Activated CD4-positive, alpha-beta memory T cell treated with anti-CD3 and anti-CD28 coated beads for 36 hours (primary cell): Measurements from ENCODE around the gene CDK11B. TPM values are rescaled to one million over a fixed set of nuclear protein-coding genes. Genes with fewer than 3 reads are reported as not detected.
"Not testable (repeated sequence)": the region's sequence is repeated elsewhere in the genome, so short reads cannot be mapped to it uniquely, and the experiment has no call there.

Source experiments
- CTCF ChIA-PET: fragments of 350-600 bp; sonication (Branson Sonifier 250); formaldehyde crosslinking; loops from one replicate; lab custom pipeline; 2021; ENCODE audit warnings: antibody characterized with exemption, inconsistent platforms; lab: Charles Lee
- POLR2A ChIA-PET: fragments of 350-600 bp; sonication (Branson Sonifier 250); formaldehyde crosslinking; loops from one replicate; lab custom pipeline; 2021; ENCODE audit warnings: antibody characterized with exemption; lab: Charles Lee
- DNase-seq: peaks from one replicate; pipeline ENCODE4 v3.0.0-alpha.2; 2020
- H3K27ac Mint-ChIP-seq: one replicate; pipeline ENCODE4 v1.8.0; 2021; ENCODE audit warnings: mixed read lengths
- H3K27me3 Mint-ChIP-seq: one replicate; pipeline ENCODE4 v1.8.0; 2021; ENCODE audit warnings: mixed read lengths
- H3K36me3 Mint-ChIP-seq: one replicate; pipeline ENCODE4 v1.8.0; 2021; ENCODE audit warnings: mixed read lengths
- H3K4me1 Mint-ChIP-seq: one replicate; pipeline ENCODE4 v1.8.0; 2021; ENCODE audit warnings: low read depth, mixed read lengths
- H3K4me3 Mint-ChIP-seq: one replicate; pipeline ENCODE4 v1.8.0; 2021; ENCODE audit warnings: mild to moderate bottlenecking, mixed read lengths
- H3K9me3 Mint-ChIP-seq: one replicate; pipeline ENCODE4 v1.8.0; 2021; ENCODE audit warnings: mixed read lengths
- intact Hi-C: fragments of 100-400 bp; cut with micrococcal nuclease; formaldehyde crosslinking; loops from one replicate; pipeline ENCODE4 v1.15.1; 2023
- total RNA-seq, 2 experiments: library from RNA; stranded (reverse); gene quantifications; one replicate each; pipeline ENCODE4 v1.2.3, GENCODE V29; 2021

Gene CDK11B
- total RNA-seq, 2 experiments from 2014 or later = 32.4 to 36.9 TPM

DNA sequence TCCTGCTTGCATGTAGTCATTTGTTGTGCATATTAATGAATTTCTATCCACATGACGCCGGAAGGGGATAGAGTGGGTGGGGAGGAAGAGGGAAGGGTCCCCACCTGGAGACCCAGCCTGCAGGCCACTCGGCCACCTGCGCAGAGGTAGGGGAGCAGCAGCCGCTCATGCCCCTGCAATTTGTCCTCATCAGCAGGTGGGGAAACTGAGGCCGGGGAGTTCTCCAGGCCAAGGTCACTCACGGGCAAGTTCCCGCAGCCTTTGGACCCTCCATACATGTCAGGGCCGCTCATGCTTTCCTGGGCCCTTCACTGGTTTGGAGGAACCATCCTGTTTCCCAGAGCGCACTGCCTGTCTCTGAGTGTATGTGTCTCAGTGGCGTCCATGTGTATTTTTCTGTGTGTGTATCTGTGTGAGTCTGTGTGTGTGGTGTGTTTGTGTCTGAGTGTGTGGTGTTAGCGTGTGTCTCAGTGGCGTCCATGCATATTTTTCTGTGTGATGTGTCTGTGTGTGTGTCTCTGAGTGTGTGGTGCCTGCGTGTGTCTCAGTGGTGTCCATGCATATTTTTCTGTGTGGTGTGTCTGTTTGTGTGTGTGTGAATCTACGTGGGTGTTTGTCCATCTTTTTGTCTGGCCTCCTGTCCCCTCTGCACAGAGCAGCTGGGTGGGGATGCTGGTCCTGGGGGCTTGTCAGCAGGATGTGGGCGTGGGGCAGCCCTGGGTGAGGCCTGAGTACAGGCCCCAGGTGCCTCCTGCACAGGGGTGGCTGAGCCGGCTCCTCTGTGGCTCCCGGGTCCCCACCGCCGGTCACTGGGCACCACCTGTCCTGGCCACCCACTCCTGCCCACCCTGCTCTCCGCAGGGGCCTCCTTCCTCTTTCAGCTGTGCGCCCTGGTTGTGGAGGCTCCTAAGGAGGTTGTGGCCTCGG lies 37.9 kb upstream of the CDK11B start:
- H3K4me3 Mint-ChIP-seq, DNase-seq, POLR2A ChIA-PET, H3K36me3 Mint-ChIP-seq, H3K4me1 Mint-ChIP-seq, intact Hi-C loops, CTCF ChIA-PET, H3K27ac Mint-ChIP-seq, H3K27me3 Mint-ChIP-seq, H3K9me3 Mint-ChIP-seq: not testable (repeated sequence)

DNA sequence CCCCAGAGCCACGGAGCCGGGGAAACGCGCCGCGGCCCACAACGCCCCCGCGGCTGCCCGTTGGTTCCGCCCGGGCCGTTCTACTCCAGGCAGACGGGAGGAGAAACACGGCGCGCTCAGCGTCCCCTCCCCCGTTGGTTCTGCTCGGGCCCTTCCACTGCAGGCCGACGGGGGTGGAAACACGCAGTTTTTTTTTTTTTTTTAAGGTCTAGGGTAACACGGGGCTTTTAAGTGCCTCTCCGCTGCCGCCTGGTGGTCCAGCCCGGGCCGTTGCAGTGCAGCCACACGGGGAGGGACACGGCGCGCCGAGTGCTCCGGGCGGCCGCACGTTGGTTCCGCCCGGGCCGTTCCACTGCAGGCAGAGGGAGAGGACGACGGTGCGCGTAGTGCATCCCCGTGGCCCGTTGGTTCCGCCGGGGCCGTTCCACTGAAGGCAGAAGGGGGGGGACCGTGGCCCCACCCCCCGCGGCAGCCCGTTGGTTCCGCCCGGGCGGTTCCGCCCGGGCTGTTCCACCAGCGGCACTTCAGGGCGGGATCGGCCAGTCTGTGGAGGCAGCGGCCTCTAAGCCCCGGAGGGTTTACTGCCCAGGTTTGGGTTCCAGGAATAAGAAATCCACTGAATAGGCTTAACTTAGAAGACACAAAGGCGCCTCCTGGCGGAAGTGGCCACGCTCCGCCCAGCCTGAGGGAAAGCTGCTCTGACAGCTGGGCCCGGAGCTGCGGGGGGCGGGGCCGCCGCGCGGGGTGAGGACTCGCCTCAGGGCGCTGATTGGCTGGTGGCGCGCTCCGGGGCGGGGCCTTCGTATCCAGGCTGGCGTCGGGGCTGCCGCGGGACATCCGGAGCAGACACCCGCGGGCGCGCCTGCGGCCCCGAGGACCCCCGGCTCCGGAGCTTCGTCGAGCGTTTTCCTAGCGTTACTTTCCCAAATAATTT lies 34.2 kb upstream of the CDK11B start, which contains the start of gene SLC35E2B:
Gene SLC35E2B (minus strand): TSS at position 82 of the 934 bp plus-strand sequence. CDS start 16,096 bp downstream, outside the sequence.
- H3K27me3 Mint-ChIP-seq, H3K9me3 Mint-ChIP-seq, H3K36me3 Mint-ChIP-seq, intact Hi-C loops, POLR2A ChIA-PET, CTCF ChIA-PET, H3K4me1 Mint-ChIP-seq: not testable (repeated sequence)
- Mint-ChIP-seq H3K27ac (peak within 1 kb of the TSS; percentile 89), H3K4me3 (peak within 1 kb of the TSS; percentile 73)
- DNase-seq = peak; percentile 96

DNA sequence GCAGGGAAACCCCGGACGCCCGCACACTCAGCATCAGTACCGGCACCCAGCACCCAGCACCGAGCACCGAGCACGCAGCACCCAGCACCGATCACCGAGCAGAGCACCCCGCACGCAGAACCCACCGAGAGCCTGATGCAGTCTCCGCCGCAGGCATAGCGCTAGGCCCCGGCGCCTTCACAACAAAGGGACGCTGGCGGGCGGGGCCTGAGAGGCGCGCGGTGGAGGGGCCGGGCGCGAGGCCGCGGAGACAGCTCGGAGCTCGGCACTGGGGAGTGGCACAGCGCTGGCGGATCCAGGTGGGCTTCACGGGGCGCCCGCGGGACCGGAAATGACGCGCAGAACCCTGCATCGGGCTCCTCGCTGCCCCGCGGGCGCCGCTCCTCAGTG lies 33.5 kb upstream of the CDK11B start:
- peak; percentile 88 for DNase-seq
- H3K9me3 Mint-ChIP-seq, H3K4me1 Mint-ChIP-seq, H3K36me3 Mint-ChIP-seq, intact Hi-C loops, CTCF ChIA-PET, H3K27me3 Mint-ChIP-seq, POLR2A ChIA-PET: not testable (repeated sequence)
- peak overlapping the region; percentile 89 for H3K27ac Mint-ChIP-seq
- H3K4me3 Mint-ChIP-seq = peak overlapping the region; percentile 73

DNA sequence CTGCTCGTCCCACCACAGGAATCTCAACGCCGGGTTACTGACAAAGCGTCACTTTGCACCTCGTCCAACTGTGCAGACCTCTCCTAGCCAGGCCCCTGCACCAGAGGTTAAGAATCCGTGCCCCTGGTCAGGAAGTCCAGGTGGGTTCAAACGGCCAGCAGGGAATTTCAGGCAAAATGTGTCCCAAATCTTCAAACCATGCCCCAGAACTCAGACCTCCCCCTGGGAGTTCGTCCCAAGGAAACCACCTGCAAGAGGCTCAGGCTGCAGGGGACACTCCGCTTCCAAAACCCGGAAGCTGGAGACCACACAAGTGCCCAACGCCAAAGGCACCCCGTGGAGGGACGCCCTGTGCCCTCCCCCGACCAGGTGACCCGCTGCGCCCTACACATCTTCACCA lies 32.6 kb upstream of the CDK11B start:
- intact Hi-C loops, DNase-seq, H3K4me3 Mint-ChIP-seq, POLR2A ChIA-PET, H3K27me3 Mint-ChIP-seq, H3K36me3 Mint-ChIP-seq, CTCF ChIA-PET, H3K27ac Mint-ChIP-seq, H3K9me3 Mint-ChIP-seq: not testable (repeated sequence)
- peaks cover 16% of the 10 kb centered on the region for H3K4me1 Mint-ChIP-seq

DNA sequence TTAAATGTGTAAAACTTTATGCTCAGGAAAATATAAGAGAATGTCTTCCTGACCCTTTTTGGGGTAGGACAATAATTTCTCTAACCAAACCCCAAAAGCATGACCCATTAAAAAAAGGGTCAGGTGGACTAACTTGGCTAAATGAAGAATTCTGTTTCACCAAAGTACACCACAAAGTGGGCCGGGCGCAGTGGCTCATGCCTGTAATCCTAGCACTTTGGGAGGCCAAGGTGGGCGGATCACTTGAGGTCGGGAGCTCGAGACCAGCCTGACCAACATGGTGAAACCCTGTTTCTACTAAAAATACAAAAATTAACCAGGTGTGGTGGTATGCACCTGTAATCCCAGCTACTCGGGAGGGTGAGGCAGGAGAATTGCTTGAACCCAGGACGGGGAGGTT lies 30.7 kb upstream of the CDK11B start:
- H3K27me3 Mint-ChIP-seq, POLR2A ChIA-PET, H3K27ac Mint-ChIP-seq, H3K36me3 Mint-ChIP-seq, CTCF ChIA-PET, intact Hi-C loops, H3K9me3 Mint-ChIP-seq, H3K4me3 Mint-ChIP-seq, DNase-seq: not testable (repeated sequence)
- H3K4me1 Mint-ChIP-seq = peaks cover 19% of the 10 kb centered on the region

DNA sequence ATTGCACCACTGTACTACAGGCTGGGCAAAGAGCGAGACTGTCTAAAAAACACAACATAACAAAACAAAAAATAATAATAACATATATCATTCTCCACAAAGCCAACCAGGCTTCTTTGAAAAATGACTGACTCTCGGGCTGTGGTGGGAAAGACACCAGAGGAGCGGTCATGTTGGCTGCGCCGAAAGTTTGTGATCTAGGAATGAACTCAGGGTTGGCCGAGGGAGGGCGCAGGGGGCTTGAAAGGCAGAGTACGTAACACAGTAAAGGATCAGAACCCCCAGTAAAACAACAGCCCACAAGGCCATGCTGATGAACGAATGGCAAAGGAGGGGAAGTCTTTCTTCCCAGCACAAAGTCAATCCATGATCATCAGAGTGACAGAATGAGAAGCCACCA lies 29.0 kb upstream of the CDK11B start:
- Mint-ChIP-seq H3K27ac (no peak overlapping the region), H3K4me3 (no peak overlapping the region), H3K4me1 (peaks cover 23% of the 10 kb centered on the region), H3K9me3 (no peaks in the 10 kb centered on the region), H3K27me3 (no peaks in the 10 kb centered on the region), H3K36me3 (peaks cover 3% of the 10 kb centered on the region)
- POLR2A ChIA-PET = no interaction called here
- DNase-seq = no peak
- CTCF ChIA-PET = no interaction called here
- intact Hi-C loops = no loop called here

DNA sequence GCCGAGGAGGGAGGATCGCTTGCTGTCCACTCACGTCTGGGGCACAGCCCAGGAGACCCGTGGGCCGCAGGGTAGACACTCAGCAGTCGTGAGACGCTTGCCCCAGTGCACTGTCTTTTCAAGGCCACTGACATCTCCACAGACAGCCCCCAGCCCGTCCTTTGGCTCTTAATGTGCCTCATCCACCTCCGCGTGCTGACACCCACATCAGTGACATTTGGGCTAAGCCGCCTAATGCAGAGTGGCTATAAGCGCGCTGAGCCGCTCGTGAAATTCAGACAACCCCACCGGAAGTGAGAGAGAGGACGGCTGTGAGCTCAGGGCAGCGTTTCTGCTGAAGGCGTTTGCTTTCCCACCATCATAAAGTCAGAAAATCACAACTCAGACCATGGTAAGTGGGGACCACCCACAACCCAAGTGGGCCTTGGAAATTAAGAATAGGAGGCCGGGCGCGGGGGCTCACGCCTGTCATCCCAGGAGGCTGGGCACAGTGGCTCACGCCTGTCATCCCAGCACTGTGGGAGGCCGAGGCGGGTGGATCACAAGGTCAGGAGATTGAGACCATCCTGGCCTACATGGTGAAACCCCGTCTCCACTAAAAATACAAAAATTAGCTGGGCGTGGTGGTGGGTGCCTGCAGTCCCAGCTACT lies 25.4 kb upstream of the CDK11B start:
- H3K9me3 Mint-ChIP-seq = no peaks in the 10 kb centered on the region
- peaks cover 25% of the 10 kb centered on the region for H3K4me1 Mint-ChIP-seq
- no peak overlapping the region for H3K4me3 Mint-ChIP-seq
- ChIA-PET POLR2A (no interaction called here), CTCF (interaction anchor here (0.7 kb wide), 1 partner anchor 344 kb away, joined by 3 read pairs; no protein-coding TSS in a partner anchor)
- DNase-seq = no peak
- peaks cover 2% of the 10 kb centered on the region for H3K36me3 Mint-ChIP-seq
- no peak overlapping the region for H3K27ac Mint-ChIP-seq
- intact Hi-C loops = no loop called here
- H3K27me3 Mint-ChIP-seq = no peaks in the 10 kb centered on the region

DNA sequence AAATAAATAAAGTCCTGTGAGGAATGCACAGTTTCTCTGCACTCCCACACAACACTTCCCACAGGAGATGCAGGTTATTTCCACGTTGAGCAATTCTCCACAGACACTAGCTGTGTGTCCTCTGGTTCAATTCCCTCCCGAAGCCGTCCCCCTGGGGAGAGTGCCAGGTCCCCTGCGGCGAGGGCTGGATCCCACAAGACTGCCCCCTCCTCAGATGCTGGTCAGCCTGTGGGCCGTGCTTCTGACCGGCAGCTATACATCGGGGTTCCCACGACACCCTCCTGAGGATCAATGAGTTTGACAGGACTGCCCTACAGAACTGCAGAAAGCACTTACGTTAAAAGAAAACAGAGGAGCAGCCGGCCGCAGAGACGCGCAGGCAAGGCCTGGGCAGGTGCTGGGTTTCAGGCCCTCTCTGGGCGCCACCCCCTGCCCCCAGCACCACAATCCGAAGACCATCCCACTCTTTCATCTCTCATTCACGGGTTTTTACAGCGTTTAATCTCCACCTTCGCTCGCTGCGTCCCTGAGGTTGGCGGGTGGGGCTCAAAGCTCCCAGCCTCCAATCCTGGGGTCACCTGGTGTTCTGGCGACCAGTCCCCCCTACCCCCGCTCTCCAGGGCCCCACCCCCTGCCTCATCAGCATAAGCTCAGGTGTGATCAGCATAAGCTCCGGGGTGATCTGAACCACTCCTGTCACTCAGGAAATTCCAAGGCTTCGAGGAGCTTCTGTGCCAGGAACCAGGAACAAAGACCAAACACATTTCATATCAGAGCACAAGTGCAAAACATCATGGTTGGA lies 24.5 kb upstream of the CDK11B start:
- no peak for DNase-seq
- peaks cover 2% of the 10 kb centered on the region for H3K36me3 Mint-ChIP-seq
- no peak overlapping the region for H3K27ac Mint-ChIP-seq
- H3K9me3 Mint-ChIP-seq = no peaks in the 10 kb centered on the region
- ChIA-PET CTCF (no interaction called here), POLR2A (no interaction called here)
- H3K27me3 Mint-ChIP-seq = no peaks in the 10 kb centered on the region
- H3K4me1 Mint-ChIP-seq = peaks cover 30% of the 10 kb centered on the region
- H3K4me3 Mint-ChIP-seq = no peak overlapping the region
- intact Hi-C loops = no loop called here

DNA sequence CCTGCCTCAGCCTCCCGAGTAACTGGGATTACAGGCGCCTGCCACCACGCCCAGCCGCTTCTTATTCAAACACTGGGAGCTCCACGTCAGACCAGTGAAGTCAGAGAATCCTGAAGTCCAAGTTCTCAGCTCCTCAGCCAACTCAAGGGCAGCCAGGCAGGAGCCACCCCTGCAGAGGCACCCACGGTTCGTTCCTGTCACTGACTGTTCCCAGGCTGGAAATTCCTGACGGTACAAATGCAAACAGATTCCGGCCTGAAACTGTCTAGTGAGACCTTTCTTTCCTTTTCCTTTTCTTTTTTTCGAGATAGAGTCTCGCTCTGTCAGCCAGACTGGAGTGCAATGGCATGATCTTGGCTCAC lies 22.1 kb upstream of the CDK11B start:
- peaks cover 9% of the 10 kb centered on the region for H3K36me3 Mint-ChIP-seq
- H3K27ac Mint-ChIP-seq = no peak overlapping the region
- no peak overlapping the region for H3K4me3 Mint-ChIP-seq
- H3K4me1 Mint-ChIP-seq = peaks cover 30% of the 10 kb centered on the region
- DNase-seq = no peak
- H3K27me3 Mint-ChIP-seq = no peaks in the 10 kb centered on the region
- POLR2A ChIA-PET = no interaction called here
- H3K9me3 Mint-ChIP-seq = no peaks in the 10 kb centered on the region
- CTCF ChIA-PET = no interaction called here
- intact Hi-C loops = no loop called here

DNA sequence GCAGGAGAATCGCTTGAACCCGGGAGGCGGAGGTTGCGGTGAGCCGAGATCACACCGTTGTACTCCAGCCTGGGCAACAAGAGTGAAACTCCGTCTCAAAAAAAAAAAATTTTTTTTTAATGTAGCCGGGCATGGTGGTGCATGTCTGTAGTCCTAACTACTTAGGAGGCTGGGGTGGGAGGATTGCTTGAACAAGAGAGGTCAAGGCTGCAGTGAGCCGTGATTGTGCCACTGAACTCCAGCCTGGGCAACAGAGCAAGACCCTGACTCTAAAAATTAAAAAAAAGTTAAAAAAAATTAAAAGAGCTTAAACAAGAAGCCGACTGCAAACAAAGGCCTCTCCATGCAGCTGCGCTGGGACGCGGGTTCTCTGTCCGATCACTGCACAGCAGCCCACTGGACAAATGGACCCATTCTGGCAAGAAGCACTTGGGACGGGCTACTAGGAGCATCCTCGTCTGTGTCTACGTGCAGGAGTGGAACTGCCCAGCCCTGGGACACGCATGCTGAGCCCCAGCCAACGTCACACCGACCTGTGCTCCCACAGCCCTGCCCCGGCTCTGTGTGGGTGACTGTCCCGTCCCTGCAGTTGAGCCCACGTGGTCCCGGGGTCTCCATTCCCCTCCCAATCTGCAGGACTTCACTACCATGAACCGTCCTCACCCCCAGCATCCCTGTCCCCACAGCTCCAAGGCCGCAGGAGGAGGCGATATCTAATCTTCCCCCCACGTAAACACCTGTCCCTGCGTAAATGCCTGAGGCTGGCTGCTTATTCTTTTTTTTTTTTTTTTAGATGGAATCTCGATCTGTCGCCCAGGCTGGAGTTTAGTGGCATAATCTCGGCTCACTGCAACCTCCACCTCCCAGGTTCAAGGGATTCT lies 21.5 kb upstream of the CDK11B start:
- intact Hi-C loops = no loop called here
- Mint-ChIP-seq H3K4me1 (peaks cover 27% of the 10 kb centered on the region), H3K27me3 (no peaks in the 10 kb centered on the region), H3K9me3 (no peaks in the 10 kb centered on the region), H3K27ac (no peak overlapping the region), H3K36me3 (peaks cover 7% of the 10 kb centered on the region), H3K4me3 (no peak overlapping the region)
- ChIA-PET CTCF (no interaction called here), POLR2A (interaction anchor here (0.6 kb wide), 1 partner anchor 379 kb away, joined by 3 read pairs; no protein-coding TSS in a partner anchor)
- DNase-seq = no peak
